HepG2 (cell line): ENCODE measurements around the gene ACTL8. TPM values are rescaled to one million over a fixed set of nuclear protein-coding genes. Genes with fewer than 3 reads are reported as not detected.
A peak's percentile ranks its signal among the peaks of the same experiment; 100 is the strongest.

Experiments
- ATAC-seq: fragments of 200-7000 bp; cut with Tn5 transposase; 3 replicates; pipeline ENCODE4 v1.9.1; 2020; ENCODE audit warnings: mild to moderate bottlenecking, moderate library complexity
- BruUV-seq: library from RNA; stranded (reverse); fragments of 400-500 nt; replicated peaks from 2 replicates; lab custom pipeline; 2021; lab: Mats Ljungman, UMichigan
- CTCF ChIA-PET: fragments of 300-600 bp; formaldehyde crosslinking; extraction: SDS; loops from one replicate; lab custom pipeline; 2021; ENCODE audit warnings: low total read pairs, inconsistent platforms, low intra/inter-chr PET ratio; lab: Yijun Ruan, JAX
- POLR2A ChIA-PET: fragments of 350-600 bp; sonication (Branson Sonifier 250); formaldehyde crosslinking; loops from one replicate; lab custom pipeline; 2020; ENCODE audit warnings: antibody characterized with exemption, inconsistent platforms; lab: Yijun Ruan, JAX
- DNase-seq: peaks from one replicate; pipeline ENCODE4 v3.0.0-alpha.2; 2015; ENCODE audit warnings: low spot score
- FAIRE-seq: peaks from 3 replicates; lab custom pipeline; 2011; peaks lifted over from hg19 to GRCh38; lab: Jason Lieb, UNC
- H2AFZ ChIP-seq: one replicate; pipeline ENCODE4 v1.6.1; 2011; ENCODE audit warnings: low read length, inconsistent platforms
- H3K27ac ChIP-seq: fragments of 300-600 bp; 3 replicates; pipeline ENCODE4 v1.8.0; 2011; ENCODE audit warnings: mixed run types, mild to moderate bottlenecking, mixed read lengths, low read length, inconsistent platforms; ENCODE audit not compliant: insufficient read depth; ENCODE audit errors: extremely low read length
- H3K27me3 ChIP-seq, 2 experiments: fragments of 200-600 bp in 1 of 2; 2 replicates in 1 of 2; 3 replicates in 1 of 2; pipeline versions ENCODE4 v1.6.0 to v1.8.0; 2011; ENCODE audit warnings: low read length in 2 of 2, mild to moderate bottlenecking in 2 of 2, moderate library complexity in 2 of 2, inconsistent platforms in 1 of 2; ENCODE audit not compliant: insufficient read depth in 2 of 2, control insufficient read depth in 1 of 2
- H3K36me3 ChIP-seq, 2 experiments: fragments of 200-600 bp in 1 of 2; replicated peaks in 1 of 2; 2 replicates in 1 of 2; 3 replicates in 1 of 2; pipeline versions ENCODE4 v1.5.1 to v1.8.0; 2011; ENCODE audit warnings: low read length in 2 of 2, inconsistent platforms in 1 of 2; ENCODE audit not compliant: insufficient read depth in 2 of 2, control insufficient read depth in 1 of 2
- H3K4me1 ChIP-seq: 2 replicates; pipeline ENCODE4 v1.5.1; 2012; ENCODE audit warnings: low read length, inconsistent platforms; ENCODE audit not compliant: insufficient read depth
- H3K4me2 ChIP-seq: 2 replicates; pipeline ENCODE4 v1.6.0; 2011; ENCODE audit warnings: low read depth, low read length, inconsistent platforms
- H3K4me3 ChIP-seq, 3 experiments: fragments of 200-600 bp in 1 of 3; sonication (generic), shearing (Covaris generic) in 1 of 3; replicated peaks in 1 of 3; 2 replicates each; pipeline ENCODE4 v1.5.1; 2011 to 2016; ENCODE audit warnings: low read length in 3 of 3, inconsistent platforms in 2 of 3, low read depth in 2 of 3, mild to moderate bottlenecking in 2 of 3, control low read depth in 1 of 3, mixed read lengths in 1 of 3; ENCODE audit not compliant: insufficient read depth in 1 of 3
- H3K79me2 ChIP-seq: one replicate; pipeline ENCODE4 v1.6.1; 2011; ENCODE audit warnings: low read length, inconsistent platforms; ENCODE audit not compliant: insufficient read depth
- H3K9ac ChIP-seq: 2 replicates; pipeline ENCODE4 v1.6.0; 2011; ENCODE audit warnings: mild to moderate bottlenecking, low read depth, low read length, inconsistent platforms; ENCODE audit not compliant: insufficient read depth
- H3K9me3 ChIP-seq: 2 replicates; pipeline ENCODE4 v1.5.1; 2012; ENCODE audit warnings: mild to moderate bottlenecking, low read length
- H4K20me1 ChIP-seq: 2 replicates; pipeline ENCODE4 v1.6.0; 2011; ENCODE audit warnings: inconsistent platforms, mild to moderate bottlenecking, low read length, moderate library complexity; ENCODE audit not compliant: insufficient read depth
- CEBPG ChIP-seq: IDR thresholded peaks from 2 replicates; pipeline ENCODE4 v1.6.1; 2016
- ERF ChIP-seq: IDR thresholded peaks from 2 replicates; pipeline ENCODE4 v1.6.1; 2018; ENCODE audit warnings: missing biosample characterization, missing genetic modification reagents
- HES4 ChIP-seq: sonication (generic); formaldehyde crosslinking; IDR thresholded peaks from 2 replicates; pipeline ENCODE4 v1.9.0; 2021; ENCODE audit warnings: mild to moderate bottlenecking, missing genetic modification reagents, borderline replicate concordance
- U2AF2 ChIP-seq: fragments of 200-400 bp; formaldehyde crosslinking; IDR thresholded peaks from 2 replicates; pipeline ENCODE4 v1.6.1; 2017; ENCODE audit warnings: low read depth, mild to moderate bottlenecking, low read length
- YY1 ChIP-seq: IDR thresholded peaks from 2 replicates; pipeline ENCODE4 v1.6.1; 2011; ENCODE audit warnings: low read length, low read depth, moderate library complexity, mild to moderate bottlenecking; ENCODE audit not compliant: insufficient read depth, insufficient replicate concordance
- ZNF768 ChIP-seq: sonication (generic); formaldehyde crosslinking; IDR thresholded peaks from 2 replicates; pipeline ENCODE4 v1.4.0; 2020; ENCODE audit warnings: missing genetic modification reagents
- WGBS: methylation state at CpG from one replicate; pipeline ENCODE4 v1.1.6; 2017; ENCODE audit warnings: low lambda C conversion rate; 5-methylcytosine and 5-hydroxymethylcytosine counted together
- in situ Hi-C: cut with HindIII; loops from 2 replicates; pipeline ENCODE4 v1.10.0; 2017; ENCODE audit warnings: low pct_unique_long_range_greater_than_20kb; ENCODE audit not compliant: extremely low pct_ligation_motif_present
- intact Hi-C: fragments of 100-400 bp; cut with micrococcal nuclease; formaldehyde crosslinking; loops from one replicate; pipeline ENCODE4 v1.10.0; 2022; ENCODE audit not compliant: unreplicated experiment
- polyA plus RNA-seq, 8 experiments: library from polyadenylated mRNA; depleted of rRNA in 3 of 8; stranded (reverse) in 7 of 8; unstranded in 1 of 8; fragments of >200 nt; fragmentation: Illumina TruSeq in 4 of 8; extraction: Trizol in 4 of 8; gene quantifications; 2 replicates each; pipeline versions ENCODE4 v1.2.1 to v1.2.3, GENCODE V29; 2011 to 2016; ENCODE audit warnings: low read depth in 4 of 8, missing spikeins in 1 of 8, mixed read lengths in 1 of 8; ENCODE audit not compliant: insufficient read depth in 1 of 8
- total RNA-seq, 5 experiments: library from RNA; depleted of rRNA; stranded (reverse); fragments of >200 nt; fragmentation: Illumina TruSeq; extraction: Trizol; gene quantifications; 2 replicates each; pipeline ENCODE4 v1.2.3, GENCODE V29; 2016; ENCODE audit warnings: low read depth in 1 of 5
- TF ChIP-seq, protein P1 (sequence below): sonication (generic); formaldehyde crosslinking; IDR thresholded peaks from 2 replicates; pipeline ENCODE4 v1.4.0; 2020; ENCODE audit warnings: mild to moderate bottlenecking, missing genetic modification reagents
- TF ChIP-seq, protein P2 (sequence below): sonication (generic); formaldehyde crosslinking; IDR thresholded peaks from 2 replicates; pipeline ENCODE4 v1.5.0; 2020; ENCODE audit warnings: missing genetic modification reagents, mild to moderate bottlenecking, borderline replicate concordance

ACTL8 gene
- total and polyA plus RNA-seq, 2 of the 13 experiments (the other 11 are each of a cell fraction or from before 2014, with no cell fraction given): 0.09 to 0.64 TPM

DNA sequence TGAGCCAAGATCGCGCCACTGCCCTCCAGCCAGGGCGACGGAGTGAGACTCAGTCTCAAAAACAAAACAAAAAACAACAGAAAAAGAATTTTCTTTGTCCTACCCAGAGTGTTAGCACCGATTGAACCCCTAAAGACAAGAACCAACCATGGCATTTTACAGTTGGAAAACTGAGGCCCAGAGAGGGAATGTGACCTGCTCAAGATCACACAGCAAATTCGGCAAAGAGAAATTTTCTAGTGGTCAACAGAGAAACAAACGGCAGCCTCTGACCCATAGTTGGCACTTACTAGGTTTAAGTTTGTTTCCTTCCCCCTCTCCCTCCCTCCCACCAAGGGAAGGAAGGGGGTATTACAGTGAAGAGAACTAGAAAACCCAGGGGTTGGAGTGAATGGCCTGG is 20.5 kb upstream of the ACTL8 start:
- WGBS: 57% methylated on average over 7 of the region's 7 CpGs
- Histone ChIP-seq H3K4me2 (no peak overlapping the region), H3K4me3 (no peak overlapping the region), H4K20me1 (0 out of 2 replicates have a peak, but pooled peaks cover 2% of the 10 kb centered on the region), H3K9me3 (no peaks in the 10 kb centered on the region), H3K27me3 (peaks cover 4 to 46% of the 10 kb centered on the region in 2 experiments), H3K27ac (no peak overlapping the region), H3K4me1 (no peaks in the 10 kb centered on the region), H3K9ac (no peak overlapping the region), H2AFZ (no peak overlapping the region), H3K79me2 (no peaks in the 10 kb centered on the region), H3K36me3 (no peaks in the 10 kb centered on the region)
- DNase-seq (no peak), ATAC-seq (no peak), FAIRE-seq (no peak)
- ChIA-PET POLR2A (no interaction called here), CTCF (no interaction called here)
- in situ Hi-C loops (no loop called here), intact Hi-C loops (no loop called here)
- TF ChIP-seq YY1 (no peak), HES4 (CRISPR knock-in tag) (no peak), ZNF768 (CRISPR knock-in tag) (peak; percentile 49; the same call in 1 of the 2 replicates), CEBPG (no peak), U2AF2 (no peak), ERF (no peak)
- TF ChIP-seq, protein P1, sequence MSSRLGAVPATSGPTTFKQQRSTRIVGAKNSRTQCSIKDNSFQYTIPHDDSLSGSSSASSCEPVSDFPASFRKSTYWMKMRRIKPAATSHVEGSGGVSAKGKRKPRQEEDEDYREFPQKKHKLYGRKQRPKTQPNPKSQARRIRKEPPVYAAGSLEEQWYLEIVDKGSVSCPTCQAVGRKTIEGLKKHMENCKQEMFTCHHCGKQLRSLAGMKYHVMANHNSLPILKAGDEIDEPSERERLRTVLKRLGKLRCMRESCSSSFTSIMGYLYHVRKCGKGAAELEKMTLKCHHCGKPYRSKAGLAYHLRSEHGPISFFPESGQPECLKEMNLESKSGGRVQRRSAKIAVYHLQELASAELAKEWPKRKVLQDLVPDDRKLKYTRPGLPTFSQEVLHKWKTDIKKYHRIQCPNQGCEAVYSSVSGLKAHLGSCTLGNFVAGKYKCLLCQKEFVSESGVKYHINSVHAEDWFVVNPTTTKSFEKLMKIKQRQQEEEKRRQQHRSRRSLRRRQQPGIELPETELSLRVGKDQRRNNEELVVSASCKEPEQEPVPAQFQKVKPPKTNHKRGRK (CRISPR knock-in tag): no peak
- TF ChIP-seq, protein P2, sequence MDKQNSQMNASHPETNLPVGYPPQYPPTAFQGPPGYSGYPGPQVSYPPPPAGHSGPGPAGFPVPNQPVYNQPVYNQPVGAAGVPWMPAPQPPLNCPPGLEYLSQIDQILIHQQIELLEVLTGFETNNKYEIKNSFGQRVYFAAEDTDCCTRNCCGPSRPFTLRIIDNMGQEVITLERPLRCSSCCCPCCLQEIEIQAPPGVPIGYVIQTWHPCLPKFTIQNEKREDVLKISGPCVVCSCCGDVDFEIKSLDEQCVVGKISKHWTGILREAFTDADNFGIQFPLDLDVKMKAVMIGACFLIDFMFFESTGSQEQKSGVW (CRISPR knock-in tag): no peak
- no TSS peak for BruUV-seq
